GM10847 (cell line): ENCODE data around the gene CTU2.
A peak's percentile ranks its signal among the peaks of the same experiment; 100 is the strongest.

Source experiments
- POLR2A ChIP-seq: IDR thresholded peaks from 2 replicates; pipeline ENCODE4 v1.6.1; 2011; ENCODE audit not compliant: insufficient read length; ENCODE audit errors: extremely low read depth

CTU2 gene

GRCh38 chr16:88676502-88677242 lies 29.6 kb upstream of the CTU2 start:
- no peak for TF ChIP-seq POLR2A

DNA sequence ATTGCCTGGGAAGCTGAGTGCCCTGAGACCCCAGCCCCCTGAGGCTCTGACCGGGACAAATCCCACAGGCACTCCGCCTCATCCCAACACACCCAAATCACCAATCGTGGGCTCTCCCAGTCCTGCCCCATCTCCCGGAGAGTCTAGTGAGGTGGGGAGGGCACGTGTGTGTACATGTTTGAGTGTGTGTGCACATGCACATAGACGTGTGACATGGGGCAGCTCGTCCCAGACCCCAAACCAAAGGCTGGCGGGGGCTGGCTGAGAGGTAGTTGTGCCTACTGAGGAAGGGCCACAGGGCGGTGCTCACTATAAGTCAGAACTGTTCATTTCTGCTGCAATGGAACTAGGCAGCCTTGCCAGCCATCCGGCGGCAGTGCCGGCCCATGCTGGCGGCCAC lies 28.6 kb upstream of the CTU2 start:
- no peak for TF ChIP-seq POLR2A

DNA sequence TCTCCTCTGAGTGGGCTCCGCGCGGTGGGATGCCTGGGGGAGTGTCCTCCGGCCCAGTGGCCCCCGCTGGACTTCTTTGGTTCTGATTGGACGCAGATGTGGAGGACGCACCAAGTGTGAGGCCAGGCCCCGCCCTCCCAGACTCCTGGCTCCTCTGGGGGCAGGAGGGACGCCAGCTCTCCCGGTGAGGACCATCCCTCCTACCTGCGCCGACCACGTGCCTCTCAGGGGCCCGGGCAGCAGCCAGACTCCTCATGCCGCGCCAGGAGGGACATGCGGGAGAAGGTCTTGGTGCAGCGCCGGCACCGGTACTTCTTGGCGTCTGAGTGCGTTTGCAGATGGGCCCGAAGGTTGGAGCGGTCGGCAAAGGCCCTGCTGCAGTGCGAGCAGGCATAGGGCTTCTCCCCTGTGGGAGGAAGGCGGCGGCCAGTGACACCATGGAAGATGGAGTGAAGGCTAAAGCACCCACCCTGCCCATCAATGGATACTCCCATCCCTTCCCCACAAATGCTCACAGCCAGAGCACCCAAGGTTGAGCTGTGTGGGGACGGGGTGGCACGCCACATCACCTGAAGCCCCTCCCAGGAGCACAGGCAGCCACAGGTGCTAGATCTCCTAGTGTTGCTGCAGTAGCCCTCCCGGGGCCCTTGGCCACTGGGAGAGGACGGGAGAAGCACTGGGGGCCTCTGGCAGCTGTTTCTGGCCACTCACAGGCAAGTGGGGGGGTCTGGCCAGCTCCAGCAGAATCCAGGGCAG lies 27.9 kb upstream of the CTU2 start:
- TF ChIP-seq POLR2A, result no peak

DNA sequence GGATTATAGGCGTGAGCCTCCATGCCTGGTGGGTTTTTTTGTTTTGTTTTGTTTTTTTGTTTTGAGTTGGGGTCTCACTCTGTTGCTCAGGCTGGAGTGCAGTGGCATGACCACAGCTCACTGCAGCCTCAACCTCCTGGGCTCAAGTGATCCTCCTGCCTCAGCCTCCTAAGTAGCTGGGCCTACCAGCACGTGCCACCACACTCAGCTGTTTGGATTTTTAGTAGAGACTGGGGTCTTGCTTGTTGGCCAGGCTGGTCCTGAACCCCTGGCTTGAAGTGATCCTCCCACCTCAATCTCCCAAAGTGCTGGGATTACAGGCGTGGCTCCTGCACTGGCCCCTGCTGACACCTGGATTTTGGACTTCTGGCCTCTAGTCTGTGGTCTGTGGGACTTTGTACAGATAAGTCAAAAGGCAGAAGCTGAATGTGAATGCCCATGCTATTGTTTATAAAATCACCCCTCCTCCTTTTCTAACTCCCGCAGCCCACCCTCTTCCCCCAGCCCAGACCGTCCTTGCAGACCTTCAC lies 25.7 kb upstream of the CTU2 start:
- TF ChIP-seq POLR2A, result no peak

- no peak for TF ChIP-seq POLR2A
Observed at GRCh38 chr16:88681084-88681680, 25.1 kb upstream of the CTU2 start.

GRCh38 chr16:88681709-88682451 lies 24.4 kb upstream of the CTU2 start:
- peak; percentile 26 for TF ChIP-seq POLR2A

DNA sequence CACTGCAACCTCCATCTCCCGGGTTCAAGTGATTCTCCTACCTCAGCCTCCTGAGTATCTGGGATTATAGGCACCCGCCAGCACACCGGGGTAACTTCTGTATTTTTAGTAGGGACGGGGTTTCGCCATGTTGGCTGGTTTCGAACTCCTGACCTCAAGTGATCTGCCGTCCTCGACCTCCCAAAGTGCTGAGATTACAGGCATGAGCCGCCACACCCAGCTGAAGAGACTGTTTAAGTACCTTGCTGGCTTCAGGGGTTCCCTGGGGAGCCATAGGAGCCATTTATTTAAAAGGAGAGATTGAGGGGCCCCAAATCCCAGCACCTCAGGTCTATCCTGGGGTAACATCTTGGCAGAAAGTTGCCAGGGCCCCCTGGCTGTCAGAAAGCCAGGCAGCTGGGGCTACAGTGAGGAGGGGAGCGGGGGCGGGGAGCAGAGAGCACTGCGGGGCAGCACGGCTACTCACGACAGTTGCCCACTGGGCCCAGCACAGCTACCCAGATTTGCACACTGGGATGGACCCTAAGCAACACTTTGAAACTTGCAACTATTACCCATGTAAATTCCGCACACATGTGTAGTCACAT lies 21.6 kb upstream of the CTU2 start:
- no peak for TF ChIP-seq POLR2A

DNA sequence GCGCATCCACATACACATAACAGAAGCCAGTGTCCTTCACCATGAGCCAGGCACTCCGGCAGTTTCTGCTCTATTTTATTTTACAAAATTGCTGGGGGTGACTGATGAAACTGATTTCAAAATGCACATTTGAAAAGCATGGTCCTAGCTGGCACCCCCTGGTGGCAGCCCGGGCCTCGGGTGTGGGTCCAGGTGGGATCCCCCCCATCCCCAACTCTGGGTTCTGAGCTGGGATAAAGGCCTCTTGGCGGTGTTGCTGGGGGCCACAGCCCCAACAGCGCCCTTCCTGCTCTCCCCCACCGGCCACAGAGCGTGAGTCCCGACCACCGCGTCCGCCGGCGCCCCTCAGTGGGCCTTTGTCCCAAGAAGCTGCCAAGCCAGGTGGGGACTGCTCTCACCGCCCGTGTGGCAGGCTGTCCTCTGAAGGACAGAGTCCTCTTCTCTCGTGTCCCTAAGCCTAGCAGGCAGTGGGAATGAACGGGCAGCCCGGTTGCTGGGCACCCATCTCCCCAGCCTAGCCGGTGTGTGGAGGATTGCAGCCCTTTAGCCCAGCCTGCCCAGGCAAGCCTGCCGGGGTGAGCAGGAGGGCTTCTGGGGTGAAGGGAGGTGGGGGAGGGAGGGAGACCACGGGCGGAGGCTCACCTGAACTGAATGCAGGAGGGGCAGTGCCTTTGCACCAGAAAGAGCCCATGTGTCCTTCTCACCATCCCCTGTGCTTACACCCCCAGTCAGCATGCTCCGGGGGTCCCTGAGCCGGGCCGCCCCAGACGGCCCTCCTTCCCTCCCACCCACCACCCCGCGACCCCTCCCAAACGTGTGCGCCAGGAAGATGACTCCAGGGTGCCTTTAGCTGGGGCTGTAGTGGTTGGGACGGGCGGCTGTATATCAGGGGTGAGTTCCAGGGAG lies 20.9 kb upstream of the CTU2 start:
- no peak for TF ChIP-seq POLR2A

- no peak for TF ChIP-seq POLR2A
Observed at GRCh38 chr16:88686062-88686438, 20.3 kb upstream of the CTU2 start.

- no peak for TF ChIP-seq POLR2A
Observed at GRCh38 chr16:88686439-88687253, 19.7 kb upstream of the CTU2 start, which contains the start of gene SNAI3. SNAI3 (minus strand) TSS chr16:88686507; CDS start chr16:88686406, 101 bp downstream.

DNA sequence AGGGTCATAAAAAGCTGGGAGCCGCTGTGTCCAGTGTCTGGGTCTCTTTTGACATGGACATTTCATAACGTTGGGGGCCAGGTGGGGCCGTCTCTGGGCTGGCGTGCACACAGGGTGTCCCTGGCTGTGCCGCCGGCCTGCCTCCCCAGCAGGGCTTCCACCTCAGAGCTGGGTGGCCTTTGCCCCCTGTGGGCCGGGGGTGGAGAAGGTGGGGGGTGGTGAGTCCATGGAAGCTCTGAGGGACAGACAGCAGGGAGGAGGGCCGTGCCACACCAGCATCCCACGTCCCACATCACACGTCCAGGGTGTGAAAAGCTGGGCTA lies 19.1 kb upstream of the CTU2 start:
- no peak for TF ChIP-seq POLR2A

- TF ChIP-seq POLR2A, result no peak
Observed at GRCh38 chr16:88687676-88688012, 18.7 kb upstream of the CTU2 start.
